IMR-90 (cell line): ENCODE results near the gene GNG7. TPM values are rescaled to one million over a fixed set of nuclear protein-coding genes. Genes with fewer than 3 reads are reported as not detected.

ENCODE experiments used
- ATAC-seq: fragments of 200-7000 bp; cut with Tn5 transposase; 2 replicates; pipeline ENCODE4 v1.9.1; 2020; ENCODE audit warnings: low read depth, mild to moderate bottlenecking, moderate library complexity
- BruUV-seq: library from RNA; stranded (reverse); fragments of 400-500 nt; replicated peaks from 2 replicates; lab custom pipeline; 2021; lab: Mats Ljungman, UMichigan
- CTCF ChIA-PET: fragments of 300-600 bp; formaldehyde crosslinking; extraction: SDS; loops from one replicate; lab custom pipeline; 2021; ENCODE audit warnings: antibody characterized with exemption; lab: Yijun Ruan, JAX
- POLR2A ChIA-PET: fragments of 300-600 bp; sonication (Branson Sonifier 250); formaldehyde crosslinking; loops from one replicate; lab custom pipeline; 2022; ENCODE audit warnings: antibody characterized with exemption; ENCODE audit not compliant: unreplicated experiment; lab: Charles Lee
- DNase-seq: peaks from one replicate; pipeline ENCODE4 v3.0.0; 2013
- H2AFZ ChIP-seq: replicated peaks from 2 replicates; pipeline ENCODE3; 2013; ENCODE audit warnings: low read length, mild to moderate bottlenecking; ENCODE audit not compliant: poor library complexity
- H2AK5ac ChIP-seq: 2 replicates; pipeline ENCODE4 v1.6.1; 2013; ENCODE audit warnings: low read depth, low read length, inconsistent platforms
- H2AK9ac ChIP-seq: replicated peaks from 2 replicates; pipeline ENCODE3; 2013; ENCODE audit warnings: mild to moderate bottlenecking, low read depth, low read length, moderate library complexity; ENCODE audit not compliant: poor library complexity
- H2BK120ac ChIP-seq: 2 replicates; pipeline ENCODE4 v1.6.1; 2013; ENCODE audit warnings: low read depth, low read length, inconsistent platforms
- H2BK15ac ChIP-seq: 3 replicates; pipeline ENCODE4 v1.6.1; 2013; ENCODE audit warnings: low read depth, low read length, inconsistent platforms
- H2BK20ac ChIP-seq: 2 replicates; pipeline ENCODE4 v1.6.1; 2013; ENCODE audit warnings: low read depth, mild to moderate bottlenecking, inconsistent platforms, low read length, moderate library complexity
- H2BK5ac ChIP-seq: 2 replicates; pipeline ENCODE4 v1.6.1; 2013; ENCODE audit warnings: mild to moderate bottlenecking, low read depth, low read length, inconsistent platforms; ENCODE audit not compliant: poor library complexity, severe bottlenecking
- H3K14ac ChIP-seq: replicated peaks from 2 replicates; pipeline ENCODE4 v1.6.1; 2013; ENCODE audit warnings: low read depth, low read length, inconsistent platforms
- H3K18ac ChIP-seq: 2 replicates; pipeline ENCODE4 v1.6.1; 2013; ENCODE audit warnings: low read depth, low read length, control low read depth
- H3K23ac ChIP-seq: 2 replicates; pipeline ENCODE4 v1.6.1; 2013; ENCODE audit warnings: low read depth, low read length, inconsistent platforms
- H3K27ac ChIP-seq: 2 replicates; pipeline ENCODE4 v1.5.1; 2013; ENCODE audit warnings: mild to moderate bottlenecking, control low read depth, low read length; ENCODE audit not compliant: insufficient read depth
- H3K27me3 ChIP-seq: 2 replicates; pipeline ENCODE4 v1.6.1; 2013; ENCODE audit warnings: low read length; ENCODE audit not compliant: control insufficient read depth, insufficient read depth
- H3K36me3 ChIP-seq: 2 replicates; pipeline ENCODE4 v1.6.1; 2013; ENCODE audit warnings: low read length, mixed read lengths; ENCODE audit not compliant: control insufficient read depth, insufficient read depth
- H3K4ac ChIP-seq: 2 replicates; pipeline ENCODE4 v1.6.1; 2013; ENCODE audit warnings: low read depth, low read length, inconsistent platforms
- H3K4me1 ChIP-seq: 2 replicates; pipeline ENCODE4 v1.6.1; 2013; ENCODE audit warnings: low read length, mixed read lengths; ENCODE audit not compliant: control insufficient read depth, insufficient read depth
- H3K4me2 ChIP-seq: 2 replicates; pipeline ENCODE4 v1.6.1; 2013; ENCODE audit warnings: low read depth, mild to moderate bottlenecking, control low read depth, low read length, moderate library complexity
- H3K4me3 ChIP-seq: 2 replicates; pipeline ENCODE4 v1.5.1; 2013; ENCODE audit warnings: low read depth, mild to moderate bottlenecking, control low read depth, low read length, moderate library complexity; ENCODE audit not compliant: insufficient read depth
- H3K56ac ChIP-seq: 2 replicates; pipeline ENCODE4 v1.6.1; 2013; ENCODE audit warnings: low read length, inconsistent platforms; ENCODE audit not compliant: insufficient read depth; ENCODE audit errors: extremely low read depth
- H3K79me1 ChIP-seq, 2 experiments: 2 replicates each; pipeline ENCODE4 v1.6.1; 2013; ENCODE audit warnings: low read length in 2 of 2, inconsistent platforms in 1 of 2, low read depth in 1 of 2
- H3K9ac ChIP-seq: 2 replicates; pipeline ENCODE4 v1.6.1; 2013; ENCODE audit warnings: low read depth, low read length, control low read depth
- H3K9me1 ChIP-seq: 2 replicates; pipeline ENCODE4 v1.6.1; 2013; ENCODE audit warnings: low read length, inconsistent platforms; ENCODE audit not compliant: insufficient read depth
- H3K9me3 ChIP-seq: 2 replicates; pipeline ENCODE4 v1.6.1; 2013; ENCODE audit warnings: low read length; ENCODE audit not compliant: control insufficient read depth, insufficient read depth
- H4K20me1 ChIP-seq: 2 replicates; pipeline ENCODE4 v1.6.1; 2013; ENCODE audit warnings: low read length, inconsistent platforms; ENCODE audit not compliant: insufficient read depth
- H4K5ac ChIP-seq: 2 replicates; pipeline ENCODE4 v1.6.1; 2013; ENCODE audit warnings: mild to moderate bottlenecking, low read depth, low read length, control low read depth
- H4K8ac ChIP-seq, 2 experiments: 2 replicates each; pipeline ENCODE4 v1.6.1; 2013; ENCODE audit warnings: low read depth in 2 of 2, low read length in 2 of 2, control low read depth in 1 of 2, inconsistent platforms in 1 of 2
- H4K91ac ChIP-seq: 2 replicates; pipeline ENCODE4 v1.6.1; 2013; ENCODE audit warnings: low read depth, low read length, inconsistent platforms; ENCODE audit not compliant: insufficient read depth
- BHLHE40 ChIP-seq: fragments of 150-350 bp; IDR thresholded peaks from 2 replicates; pipeline ENCODE4 v1.6.1; 2016; ENCODE audit warnings: mild to moderate bottlenecking, low read depth, low read length
- FOS ChIP-seq: fragments of 150-350 bp; IDR thresholded peaks from 2 replicates; pipeline ENCODE4 v1.6.1; 2016; ENCODE audit warnings: low read depth, low read length
- WGBS, 2 experiments: methylation state at CpG; one replicate each; pipeline versions ENCODE4 v1.1.5 to v1.1.7; 2013; ENCODE audit warnings: missing lambda C conversion rate in 2 of 2; ENCODE audit not compliant: insufficient read length in 1 of 2; ENCODE audit errors: extremely low coverage in 2 of 2; 5-methylcytosine and 5-hydroxymethylcytosine counted together
- dilution Hi-C: fragments of 300-500 bp; cut with HindIII; formaldehyde crosslinking; loops from one replicate; pipeline ENCODE4 v1.14.3; 2018; ENCODE audit warnings: low sequenced_read_pairs; ENCODE audit not compliant: unreplicated experiment
- in situ Hi-C: fragments of 300-500 bp; cut with MboI; formaldehyde crosslinking; loops from 3 replicates; pipeline ENCODE4 v1.14.3; 2019; ENCODE audit warnings: low sequenced_read_pairs, inconsistent platforms, mixed read lengths
- intact Hi-C: fragments of 100-400 bp; cut with micrococcal nuclease; formaldehyde crosslinking; loops from 2 replicates; pipeline ENCODE4 v1.10.0; 2022
- polyA plus RNA-seq, 3 experiments: library from polyadenylated mRNA; depleted of rRNA; stranded (reverse); fragments of >200 nt; gene quantifications; 2 replicates each; pipeline ENCODE4 v1.2.3, GENCODE V29; 2012; ENCODE audit warnings: low replicate concordance in 1 of 3
- total RNA-seq: library from RNA; depleted of rRNA; stranded (reverse); fragments of >200 nt; gene quantifications from 2 replicates; pipeline ENCODE4 v1.2.3, GENCODE V29; 2012

GNG7 gene
- total and polyA plus RNA-seq, 2 of the 4 experiments (the other 2 are of a cell fraction) = under 0.01 to 0.21 TPM

DNA sequence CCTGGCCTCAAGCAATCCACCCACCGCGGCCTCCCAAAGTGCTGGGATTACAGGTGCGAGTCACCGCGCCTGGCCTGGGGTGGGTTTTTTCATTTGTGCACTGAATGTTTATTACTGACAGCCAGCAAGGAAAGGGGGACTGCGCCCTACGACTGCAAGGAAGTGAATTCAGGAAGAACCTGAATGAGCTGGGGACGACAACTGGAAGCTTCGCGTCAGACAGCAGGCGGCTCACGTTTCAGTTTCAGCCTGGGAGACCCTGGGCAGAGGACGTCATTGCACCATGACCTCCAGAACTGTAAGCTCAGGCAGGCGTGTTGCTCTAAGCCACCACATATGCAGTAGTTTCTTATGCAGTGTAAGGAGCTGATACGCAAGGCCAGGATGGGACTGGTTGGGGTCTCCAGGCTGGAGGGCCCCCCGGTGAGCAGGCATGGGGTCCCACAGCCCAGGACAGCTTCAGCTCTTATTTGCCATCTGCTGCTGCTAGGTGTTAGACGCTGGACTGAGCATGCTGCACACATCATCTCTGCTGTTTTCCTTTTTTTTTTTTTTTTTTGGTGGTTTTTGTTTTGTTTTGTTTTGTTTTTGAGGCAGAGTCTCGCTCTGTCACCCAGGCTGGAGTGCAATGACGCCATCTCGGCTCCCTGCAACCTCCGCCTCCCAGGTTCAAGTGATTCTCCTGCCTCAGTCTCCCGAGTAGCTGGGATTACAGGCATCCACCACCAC is 160.0 kb downstream of the GNG7 start:
- ChIA-PET POLR2A (interaction anchor here (0.6 to 2.8 kb wide), 4 partner anchors 20 to 66 kb away, joined by 4 to 17 read pairs (median 12); partner anchors contain the start of gene GADD45B), CTCF (interaction anchor here (1.0 to 1.2 kb wide), 3 partner anchors 9 to 19 kb away, joined by 3 read pairs; no protein-coding TSS in a partner anchor)
- H2AFZ ChIP-seq = peak overlapping the region; percentile 53
- H4K20me1 ChIP-seq = no peaks in the 10 kb centered on the region
- peak overlapping the region; percentile 92 for H3K27ac ChIP-seq
- peak overlapping the region; percentile 85 for H2BK120ac ChIP-seq
- H3K4ac ChIP-seq = peak overlapping the region; percentile 90
- TF ChIP-seq FOS = no peak
- peak; percentile 54; the same call in 1 of the 2 replicates for TF ChIP-seq BHLHE40
- peaks cover 4 to 38% of the 10 kb centered on the region in 2 experiments; a peak in 3 of 4 replicates for H3K79me1 ChIP-seq
- peak overlapping the region; percentile 90 for H2AK5ac ChIP-seq
- H3K9ac ChIP-seq = peak overlapping the region; percentile 48; the same call in 1 of the 2 replicates
- no peaks in the 10 kb centered on the region for H3K27me3 ChIP-seq
- DNase-seq (peak; percentile 71), ATAC-seq (no peak)
- peak overlapping the region; percentile 93; the same call in 1 of the 2 replicates for H4K5ac ChIP-seq
- H3K4me3 ChIP-seq = no peak overlapping the region
- H3K36me3 ChIP-seq = no peaks in the 10 kb centered on the region
- H2BK20ac ChIP-seq = peak overlapping the region; percentile 68
- peak overlapping the region; percentile 0; the same call in 1 of the 2 replicates for H3K18ac ChIP-seq
- H3K9me3 ChIP-seq = no peaks in the 10 kb centered on the region
- H3K4me2 ChIP-seq = no peak overlapping the region
- intact Hi-C loops (loop anchor here (1.0 kb wide), 3 partner anchors 37 to 66 kb away; partner anchors contain the start of gene GADD45B), dilution Hi-C loops (no loop called here), in situ Hi-C loops (no loop called here)
- H3K56ac ChIP-seq = peak overlapping the region; percentile 57
- peak overlapping the region; percentile 80 for H4K91ac ChIP-seq
- peak overlapping the region; percentile 12 to 90 for H4K8ac ChIP-seq
- peak overlapping the region; percentile 40; the same call in 2 of the 3 replicates for H2BK15ac ChIP-seq
- peak overlapping the region; percentile 70; the same call in 1 of the 2 replicates for H3K23ac ChIP-seq
- H3K14ac ChIP-seq = peak overlapping the region; percentile 20
- peak overlapping the region; percentile 94 for H2AK9ac ChIP-seq
- peak overlapping the region; percentile 86 for H2BK5ac ChIP-seq
- no TSS peak for BruUV-seq
- H3K4me1 ChIP-seq = peaks cover 33% of the 10 kb centered on the region
- 80% methylated on average over 9 of the region's 22 CpGs; no CpG with 5 or more reads in 1 of the 2 experiments for WGBS, 2 experiments
- H3K9me1 ChIP-seq = peaks cover 9% of the 10 kb centered on the region
